ENCODE measurements around the gene MTHFD1L. TPM values are rescaled to one million over a fixed set of nuclear protein-coding genes. Genes with fewer than 3 reads are reported as not detected.
A peak's percentile ranks its signal among the peaks of the same experiment; 100 is the strongest.

Gene MTHFD1L
- total RNA-seq, 5 donors from 2014 or later (not counting 1 experiment from before 2014, with no cell fraction given): 9.3 to 34.2 (median 26.7) TPM

DNA sequence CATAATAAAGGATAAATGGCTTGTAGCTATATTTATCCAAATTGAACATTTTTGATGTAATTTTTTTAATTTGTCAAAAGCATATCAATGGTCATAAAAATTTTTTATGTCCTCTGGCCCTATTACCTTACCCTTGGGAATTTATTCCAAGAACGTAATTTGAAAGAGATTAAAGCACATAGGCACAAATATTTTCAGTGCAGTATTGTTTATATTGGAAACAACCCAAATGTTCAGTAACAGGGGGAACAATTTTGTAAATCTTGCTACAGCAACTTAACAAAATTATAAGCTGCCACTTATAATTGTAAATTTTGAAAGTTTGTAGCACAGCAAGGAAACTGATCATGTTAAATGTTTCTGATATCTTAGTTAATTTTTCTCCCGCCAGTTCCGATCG, 142.4 kb downstream of the MTHFD1L start:
- H3K27ac Mint-ChIP-seq: no peak overlapping the region
- WGBS (ENCODE audit: insufficient coverage): no CpG with 5 or more reads among the region's 4 CpGs
- Histone ChIP-seq H3K36me3 (ENCODE audit: control insufficient read depth in 2 of 2, extremely low read depth in 1 of 2, insufficient read depth in 1 of 2, low read length in 1 of 2) (peaks cover 0 to 3% of the 10 kb centered on the region in 2 donors), H3K4me3 (ENCODE audit: control insufficient read depth in 1 of 2, extremely low read depth in 1 of 2, low read length in 1 of 2) (no peak overlapping the region), H3K27ac (ENCODE audit: low read length) (no peak overlapping the region), H3K4me1 (ENCODE audit: control insufficient read depth in 1 of 2, extremely low read depth in 1 of 2, insufficient read depth in 2 of 2, low read length in 2 of 2) (peaks cover 0 to 16% of the 10 kb centered on the region in 2 experiments), H3K9me3 (no peaks in the 10 kb centered on the region), H3K27me3 (replicated peaks in 1 of 2; ENCODE audit: control insufficient read depth in 2 of 2, extremely low read depth in 1 of 2, insufficient read depth in 2 of 2, low read length in 1 of 2) (no peaks in the 10 kb centered on the region)
- peaks cover 6 to 36% (median 16%) of the 10 kb centered on the region in 3 donors for H3K4me1 Mint-ChIP-seq
- no peaks in the 10 kb centered on the region for H3K36me3 Mint-ChIP-seq
- no peak for DNase-seq
- H3K9me3 Mint-ChIP-seq: no peaks in the 10 kb centered on the region
- ATAC-seq (replicated peaks in 1 of 4): no peak
- ChIA-PET POLR2A (no interaction called here), CTCF (no interaction called here)
- H3K27me3 Mint-ChIP-seq: no peaks in the 10 kb centered on the region
- H3K4me3 Mint-ChIP-seq: no peak overlapping the region

DNA sequence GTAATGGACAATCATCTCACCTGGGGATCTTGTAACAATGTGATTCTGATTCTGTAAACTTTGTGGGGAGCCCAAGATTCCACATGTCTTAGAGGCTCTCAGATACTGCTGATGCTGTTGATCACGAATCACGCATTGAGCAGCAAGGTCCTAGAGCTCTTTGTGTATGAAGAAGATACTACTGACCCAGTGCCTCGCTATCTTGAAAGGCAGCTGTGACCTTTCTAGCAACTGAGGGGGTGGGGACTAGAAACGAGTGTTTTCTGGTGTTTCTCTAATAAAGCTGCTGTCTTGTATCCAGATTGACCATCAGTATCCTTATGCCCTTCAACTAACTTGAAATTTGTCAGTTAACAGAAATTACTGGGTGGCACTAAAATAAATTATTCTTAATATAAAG, 142.9 kb downstream of the MTHFD1L start:
- ATAC-seq (replicated peaks in 1 of 4): no peak
- Histone ChIP-seq H3K9me3 (no peaks in the 10 kb centered on the region), H3K4me1 (ENCODE audit: control insufficient read depth in 1 of 2, extremely low read depth in 1 of 2, insufficient read depth in 2 of 2, low read length in 2 of 2) (peaks cover 0 to 16% of the 10 kb centered on the region in 2 experiments), H3K36me3 (ENCODE audit: control insufficient read depth in 2 of 2, extremely low read depth in 1 of 2, insufficient read depth in 1 of 2, low read length in 1 of 2) (peaks cover 0 to 3% of the 10 kb centered on the region in 2 donors), H3K4me3 (ENCODE audit: control insufficient read depth in 1 of 2, extremely low read depth in 1 of 2, low read length in 1 of 2) (no peak overlapping the region), H3K27me3 (replicated peaks in 1 of 2; ENCODE audit: control insufficient read depth in 2 of 2, extremely low read depth in 1 of 2, insufficient read depth in 2 of 2, low read length in 1 of 2) (no peaks in the 10 kb centered on the region), H3K27ac (ENCODE audit: low read length) (no peak overlapping the region)
- WGBS (ENCODE audit: insufficient coverage): 87% methylated on average over 3 of the region's 4 CpGs
- Mint-ChIP-seq H3K27me3 (no peaks in the 10 kb centered on the region), H3K4me1 (peaks cover 6 to 36% (median 16%) of the 10 kb centered on the region in 3 donors), H3K4me3 (no peak overlapping the region), H3K9me3 (no peaks in the 10 kb centered on the region), H3K36me3 (peaks cover under 1% of the 10 kb centered on the region), H3K27ac (no peak overlapping the region)
- DNase-seq: no peak
- ChIA-PET POLR2A (no interaction called here), CTCF (no interaction called here)

- no peak overlapping the region for H3K4me3 ChIP-seq (ENCODE audit: control insufficient read depth in 1 of 2, extremely low read depth in 1 of 2, low read length in 1 of 2)
- no peak for DNase-seq
- H3K36me3 Mint-ChIP-seq: peaks cover 8% of the 10 kb centered on the region
- 100% methylated on average over 4 of the region's 12 CpGs for WGBS (ENCODE audit: insufficient coverage)
- no peak overlapping the region for H3K27ac ChIP-seq (ENCODE audit: low read length)
- H3K36me3 ChIP-seq (ENCODE audit: control insufficient read depth in 2 of 2, extremely low read depth in 1 of 2, insufficient read depth in 1 of 2, low read length in 1 of 2): peaks cover 0 to 3% of the 10 kb centered on the region in 2 donors
- H3K27me3 Mint-ChIP-seq: no peaks in the 10 kb centered on the region
- H3K9me3 ChIP-seq: no peaks in the 10 kb centered on the region
- H3K27me3 ChIP-seq (replicated peaks in 1 of 2; ENCODE audit: control insufficient read depth in 2 of 2, extremely low read depth in 1 of 2, insufficient read depth in 2 of 2, low read length in 1 of 2): no peaks in the 10 kb centered on the region
- H3K9me3 Mint-ChIP-seq: no peaks in the 10 kb centered on the region
- peaks cover 0 to 13% of the 10 kb centered on the region in 2 experiments for H3K4me1 ChIP-seq (ENCODE audit: control insufficient read depth in 1 of 2, extremely low read depth in 1 of 2, insufficient read depth in 2 of 2, low read length in 2 of 2)
- ChIA-PET POLR2A (no interaction called here), CTCF (interaction anchor here in 1 of 2 donors (0.7 kb wide), 1 partner anchor 641 kb away, joined by 3 read pairs; the partner anchor contains the start of gene IYD)
- ATAC-seq (replicated peaks in 1 of 4): no peak
- H3K27ac Mint-ChIP-seq: no peak overlapping the region
- peaks cover 4 to 32% (median 13%) of the 10 kb centered on the region in 3 donors for H3K4me1 Mint-ChIP-seq
- no peak overlapping the region for H3K4me3 Mint-ChIP-seq
These were observed 144.1 kb downstream of the MTHFD1L start for GRCh38 chr6:151009576-151009975.

DNA sequence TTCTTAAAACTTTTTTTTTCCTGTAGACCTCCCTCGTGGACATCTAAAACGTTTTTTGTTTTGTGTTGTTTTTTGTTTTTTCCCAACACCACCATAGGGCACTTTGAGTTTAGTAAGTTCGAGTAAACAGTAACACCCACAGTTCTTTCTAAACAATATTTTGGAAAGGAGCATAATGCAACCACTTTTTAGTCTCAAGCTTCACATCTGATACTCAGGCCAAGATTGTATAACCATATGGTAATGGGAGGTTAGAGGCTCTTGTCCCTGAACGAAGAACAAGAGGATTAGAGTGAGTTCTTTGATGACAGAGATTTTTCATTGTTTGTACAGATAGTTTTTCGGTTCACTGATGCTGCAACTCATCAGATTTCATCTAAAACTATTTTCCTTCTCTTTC, 144.6 kb downstream of the MTHFD1L start:
- no peaks in the 10 kb centered on the region for H3K9me3 Mint-ChIP-seq
- H3K4me1 Mint-ChIP-seq: peaks cover 4 to 28% (median 10%) of the 10 kb centered on the region in 3 donors
- Histone ChIP-seq H3K27ac (ENCODE audit: low read length) (no peak overlapping the region), H3K36me3 (ENCODE audit: control insufficient read depth in 2 of 2, extremely low read depth in 1 of 2, insufficient read depth in 1 of 2, low read length in 1 of 2) (peaks cover 3% of the 10 kb centered on the region in 2 donors), H3K9me3 (no peaks in the 10 kb centered on the region), H3K4me3 (ENCODE audit: control insufficient read depth in 1 of 2, extremely low read depth in 1 of 2, low read length in 1 of 2) (no peak overlapping the region), H3K4me1 (ENCODE audit: control insufficient read depth in 1 of 2, extremely low read depth in 1 of 2, insufficient read depth in 2 of 2, low read length in 2 of 2) (peaks cover 0 to 13% of the 10 kb centered on the region in 2 experiments), H3K27me3 (replicated peaks in 1 of 2; ENCODE audit: control insufficient read depth in 2 of 2, extremely low read depth in 1 of 2, insufficient read depth in 2 of 2, low read length in 1 of 2) (no peaks in the 10 kb centered on the region)
- ChIA-PET CTCF (interaction anchor here in 1 of 2 donors (0.7 kb wide), 1 partner anchor 641 kb away, joined by 3 read pairs; the partner anchor contains the start of gene IYD), POLR2A (no interaction called here)
- H3K27me3 Mint-ChIP-seq: no peaks in the 10 kb centered on the region
- no peak overlapping the region for H3K4me3 Mint-ChIP-seq
- WGBS (ENCODE audit: insufficient coverage): no CpG with 5 or more reads among the region's 5 CpGs
- H3K27ac Mint-ChIP-seq: no peak overlapping the region
- DNase-seq (no peak), ATAC-seq (replicated peaks in 1 of 4) (no peak)
- H3K36me3 Mint-ChIP-seq: peaks cover 8% of the 10 kb centered on the region

DNA sequence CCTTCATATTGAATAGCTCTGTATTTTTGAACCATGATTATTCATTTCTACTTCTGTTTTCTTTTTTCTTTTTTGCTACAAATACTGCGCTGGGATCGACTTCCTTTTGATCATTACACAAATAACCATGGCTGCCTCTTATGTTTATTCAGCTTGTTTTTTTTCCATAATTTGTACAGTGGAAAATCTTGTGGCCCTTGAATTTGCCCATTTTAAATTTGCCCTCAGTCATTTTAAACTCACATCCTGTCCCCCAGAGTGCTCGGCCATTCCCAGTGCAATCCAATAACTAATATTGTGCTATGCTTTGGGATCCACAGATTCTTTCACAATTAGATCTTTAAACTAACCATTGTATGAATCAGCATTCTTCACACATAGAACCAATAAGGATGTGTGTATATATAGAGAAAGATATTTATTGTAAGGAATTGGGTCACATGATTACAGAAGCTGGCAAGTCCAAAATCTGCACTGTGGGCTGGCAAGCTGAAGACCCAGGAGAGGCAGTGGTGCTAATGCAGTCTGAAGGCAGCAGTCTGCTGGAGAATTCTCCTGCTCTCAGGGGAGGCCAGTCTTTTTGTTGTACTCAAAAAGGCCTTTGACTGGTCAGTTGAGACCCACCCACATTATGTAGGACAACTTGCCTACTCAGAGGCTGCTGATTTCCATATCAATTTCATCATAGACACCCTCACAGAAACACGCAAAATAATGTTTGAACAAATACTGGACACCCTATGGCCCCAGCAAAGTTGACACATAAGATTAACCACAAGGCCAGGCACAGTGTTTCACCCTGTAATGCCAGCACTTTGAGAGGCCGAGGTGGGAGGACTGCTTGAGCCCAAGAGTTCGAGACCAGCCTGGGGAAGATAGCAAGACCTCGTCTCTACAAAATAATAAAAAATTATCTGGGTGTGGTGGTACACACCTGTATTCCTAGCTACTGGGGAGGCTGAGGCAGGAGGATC, 147.1 kb downstream of the MTHFD1L start:
- Histone ChIP-seq H3K27me3 (replicated peaks in 1 of 2; ENCODE audit: control insufficient read depth in 2 of 2, extremely low read depth in 1 of 2, insufficient read depth in 2 of 2, low read length in 1 of 2) (no peaks in the 10 kb centered on the region), H3K36me3 (ENCODE audit: control insufficient read depth in 2 of 2, extremely low read depth in 1 of 2, insufficient read depth in 1 of 2, low read length in 1 of 2) (peaks cover 3% of the 10 kb centered on the region in 2 donors), H3K4me1 (ENCODE audit: control insufficient read depth in 1 of 2, extremely low read depth in 1 of 2, insufficient read depth in 2 of 2, low read length in 2 of 2) (no peaks in the 10 kb centered on the region), H3K4me3 (ENCODE audit: control insufficient read depth in 1 of 2, extremely low read depth in 1 of 2, low read length in 1 of 2) (no peak overlapping the region), H3K27ac (ENCODE audit: low read length) (no peak overlapping the region), H3K9me3 (no peaks in the 10 kb centered on the region)
- H3K4me3 Mint-ChIP-seq: no peak overlapping the region
- 100% methylated on average over 1 of the region's 7 CpGs for WGBS (ENCODE audit: insufficient coverage)
- no peak for ATAC-seq (replicated peaks in 1 of 4)
- H3K4me1 Mint-ChIP-seq: peaks cover 0 to 4% (median 2%) of the 10 kb centered on the region in 3 donors
- no peaks in the 10 kb centered on the region for H3K9me3 Mint-ChIP-seq
- H3K27me3 Mint-ChIP-seq: no peaks in the 10 kb centered on the region
- POLR2A ChIA-PET: interaction anchor here in 1 of 2 donors (0.6 kb wide), 1 partner anchor 365 kb away, joined by 4 read pairs; no protein-coding TSS in a partner anchor
- no peak for DNase-seq
- H3K36me3 Mint-ChIP-seq: peaks cover 10% of the 10 kb centered on the region
- CTCF ChIA-PET: interaction anchor here (0.6 to 4.8 kb wide), 9 partner anchors 13 to 354 kb away, joined by 3 to 72 read pairs (median 5); no protein-coding TSS in a partner anchor
- H3K27ac Mint-ChIP-seq: no peak overlapping the region

GRCh38 chr6:151014404-151015100, 149.1 kb downstream of the MTHFD1L start:
- no peaks in the 10 kb centered on the region for H3K9me3 Mint-ChIP-seq
- H3K4me3 ChIP-seq (ENCODE audit: control insufficient read depth in 1 of 2, extremely low read depth in 1 of 2, low read length in 1 of 2): no peak overlapping the region
- H3K4me1 ChIP-seq (ENCODE audit: control insufficient read depth in 1 of 2, extremely low read depth in 1 of 2, insufficient read depth in 2 of 2, low read length in 2 of 2): no peaks in the 10 kb centered on the region
- WGBS (ENCODE audit: insufficient coverage): 0% methylated on average over 1 of the region's 6 CpGs
- H3K9me3 ChIP-seq: no peaks in the 10 kb centered on the region
- CTCF ChIA-PET: interaction anchor here (0.5 to 4.8 kb wide), 18 partner anchors 9 to 1163 kb away, joined by 3 to 72 read pairs (median 4); no protein-coding TSS in a partner anchor
- peaks cover 3 to 6% of the 10 kb centered on the region in 2 donors for H3K36me3 ChIP-seq (ENCODE audit: control insufficient read depth in 2 of 2, extremely low read depth in 1 of 2, insufficient read depth in 1 of 2, low read length in 1 of 2)
- H3K27me3 ChIP-seq (replicated peaks in 1 of 2; ENCODE audit: control insufficient read depth in 2 of 2, extremely low read depth in 1 of 2, insufficient read depth in 2 of 2, low read length in 1 of 2): no peaks in the 10 kb centered on the region
- peaks cover 0 to 2% (median 2%) of the 10 kb centered on the region in 3 donors for H3K4me1 Mint-ChIP-seq
- no peaks in the 10 kb centered on the region for H3K27me3 Mint-ChIP-seq
- DNase-seq (peak; percentile 13 to 78 (median 43)), ATAC-seq (replicated peaks in 1 of 4) (peak; percentile 38 to 75 (median 48))
- H3K27ac Mint-ChIP-seq: no peak overlapping the region
- H3K36me3 Mint-ChIP-seq: peaks cover 10% of the 10 kb centered on the region
- POLR2A ChIA-PET: interaction anchor here in 1 of 2 donors (0.6 to 0.7 kb wide), 2 partner anchors 316 to 320 kb away, joined by 3 to 8 read pairs; no protein-coding TSS in a partner anchor
- H3K27ac ChIP-seq (ENCODE audit: low read length): no peak overlapping the region
- no peak overlapping the region for H3K4me3 Mint-ChIP-seq
